ENCODE measurements around the gene TASP1.
"Not testable (repeated sequence)": the region's sequence is repeated elsewhere in the genome, so short reads cannot be mapped to it uniquely, and the experiment has no call there.

Gene TASP1

GRCh38 chr20:13626724-13627123 lies 12.0 kb downstream of the TASP1 start:
- DNase-seq (ENCODE audit: low spot score) (no peak), ATAC-seq (ENCODE audit: low read depth) (no peak)
- no peak for TF ChIP-seq CTCF (IDR thresholded peaks at IDR 0.05; ENCODE audit: poor library complexity, severe bottlenecking)
- H3K36me3 ChIP-seq (ENCODE audit: low read depth): peaks cover 43% of the 10 kb centered on the region
- H3K27ac ChIP-seq (ENCODE audit: poor library complexity, severe bottlenecking): no peak overlapping the region
- H3K27me3 ChIP-seq (ENCODE audit: insufficient read depth, poor library complexity, severe bottlenecking): no peaks in the 10 kb centered on the region
- peaks cover 11% of the 10 kb centered on the region for H3K4me1 ChIP-seq (ENCODE audit: insufficient read depth, poor library complexity, severe bottlenecking)
- H3K4me3 ChIP-seq (ENCODE audit: severe bottlenecking): no peak overlapping the region
- no peaks in the 10 kb centered on the region for H3K9me3 ChIP-seq (ENCODE audit: severe bottlenecking)

- no peaks in the 10 kb centered on the region for H3K9me3 ChIP-seq (ENCODE audit: severe bottlenecking)
- ATAC-seq (ENCODE audit: low read depth): no peak
- peaks cover 45% of the 10 kb centered on the region for H3K36me3 ChIP-seq (ENCODE audit: low read depth)
- peaks cover 11% of the 10 kb centered on the region for H3K4me1 ChIP-seq (ENCODE audit: insufficient read depth, poor library complexity, severe bottlenecking)
- TF ChIP-seq CTCF (IDR thresholded peaks at IDR 0.05; ENCODE audit: poor library complexity, severe bottlenecking): no peak
- no peak overlapping the region for H3K27ac ChIP-seq (ENCODE audit: poor library complexity, severe bottlenecking)
- H3K4me3 ChIP-seq (ENCODE audit: severe bottlenecking): no peak overlapping the region
- no peak for DNase-seq (ENCODE audit: low spot score)
- H3K27me3 ChIP-seq (ENCODE audit: insufficient read depth, poor library complexity, severe bottlenecking): no peaks in the 10 kb centered on the region
Observed at GRCh38 chr20:13625304-13625979, 13.3 kb downstream of the TASP1 start.

GRCh38 chr20:13619415-13619814 lies 19.3 kb downstream of the TASP1 start:
- H3K36me3 ChIP-seq (ENCODE audit: low read depth): peaks cover 22% of the 10 kb centered on the region
- not testable (repeated sequence) for H3K4me1 ChIP-seq (ENCODE audit: insufficient read depth, poor library complexity, severe bottlenecking); H3K27ac ChIP-seq (ENCODE audit: poor library complexity, severe bottlenecking); H3K27me3 ChIP-seq (ENCODE audit: insufficient read depth, poor library complexity, severe bottlenecking); H3K4me3 ChIP-seq (ENCODE audit: severe bottlenecking); DNase-seq (ENCODE audit: low spot score); ATAC-seq (ENCODE audit: low read depth); H3K9me3 ChIP-seq (ENCODE audit: severe bottlenecking)

- not testable (repeated sequence) for H3K27me3 ChIP-seq (ENCODE audit: insufficient read depth, poor library complexity, severe bottlenecking); H3K9me3 ChIP-seq (ENCODE audit: severe bottlenecking); ATAC-seq (ENCODE audit: low read depth); H3K4me1 ChIP-seq (ENCODE audit: insufficient read depth, poor library complexity, severe bottlenecking); DNase-seq (ENCODE audit: low spot score); H3K4me3 ChIP-seq (ENCODE audit: severe bottlenecking); H3K27ac ChIP-seq (ENCODE audit: poor library complexity, severe bottlenecking)
- peaks cover 12% of the 10 kb centered on the region for H3K36me3 ChIP-seq (ENCODE audit: low read depth)
Observed at GRCh38 chr20:13618456-13618855, 20.3 kb downstream of the TASP1 start.

GRCh38 chr20:13617585-13617984 lies 21.1 kb downstream of the TASP1 start:
- not testable (repeated sequence) for H3K9me3 ChIP-seq (ENCODE audit: severe bottlenecking); H3K27ac ChIP-seq (ENCODE audit: poor library complexity, severe bottlenecking); ATAC-seq (ENCODE audit: low read depth); H3K36me3 ChIP-seq (ENCODE audit: low read depth); DNase-seq (ENCODE audit: low spot score); H3K4me1 ChIP-seq (ENCODE audit: insufficient read depth, poor library complexity, severe bottlenecking); H3K27me3 ChIP-seq (ENCODE audit: insufficient read depth, poor library complexity, severe bottlenecking); H3K4me3 ChIP-seq (ENCODE audit: severe bottlenecking)

- not testable (repeated sequence) for ATAC-seq (ENCODE audit: low read depth); H3K4me1 ChIP-seq (ENCODE audit: insufficient read depth, poor library complexity, severe bottlenecking); H3K36me3 ChIP-seq (ENCODE audit: low read depth); H3K27ac ChIP-seq (ENCODE audit: poor library complexity, severe bottlenecking); DNase-seq (ENCODE audit: low spot score); H3K27me3 ChIP-seq (ENCODE audit: insufficient read depth, poor library complexity, severe bottlenecking); H3K9me3 ChIP-seq (ENCODE audit: severe bottlenecking); H3K4me3 ChIP-seq (ENCODE audit: severe bottlenecking)
Observed at GRCh38 chr20:13616713-13617112, 22.0 kb downstream of the TASP1 start.

GRCh38 chr20:13613917-13614316 lies 24.8 kb downstream of the TASP1 start:
- TF ChIP-seq CTCF (IDR thresholded peaks at IDR 0.05; ENCODE audit: poor library complexity, severe bottlenecking): no peak
- Histone ChIP-seq H3K36me3 (ENCODE audit: low read depth) (peaks cover 20% of the 10 kb centered on the region), H3K27ac (ENCODE audit: poor library complexity, severe bottlenecking) (no peak overlapping the region), H3K9me3 (ENCODE audit: severe bottlenecking) (no peaks in the 10 kb centered on the region), H3K4me3 (ENCODE audit: severe bottlenecking) (no peak overlapping the region), H3K4me1 (ENCODE audit: insufficient read depth, poor library complexity, severe bottlenecking) (peaks cover 3% of the 10 kb centered on the region), H3K27me3 (ENCODE audit: insufficient read depth, poor library complexity, severe bottlenecking) (no peaks in the 10 kb centered on the region)
- no peak for ATAC-seq (ENCODE audit: low read depth)
- no peak for DNase-seq (ENCODE audit: low spot score)

Measured in RWPE2 (cell line).